SU-DHL-6 (cell line): ENCODE measurements around the gene IQCH.

Source experiments
- H2AFZ ChIP-seq: fragments of 200-600 bp; sonication (generic); 2 replicates; pipeline ENCODE4 v1.6.1; 2014; ENCODE audit warnings: low read depth, mild to moderate bottlenecking, moderate library complexity, mixed read lengths, antibody characterized with exemption, low read length; ENCODE audit not compliant: severe bottlenecking
- H3F3A ChIP-seq: fragments of 200-600 bp; shearing (Covaris generic); 2 replicates; pipeline ENCODE4 v1.6.0; 2016; ENCODE audit warnings: antibody characterized with exemption, mild to moderate bottlenecking; ENCODE audit not compliant: insufficient read depth
- H3K27ac ChIP-seq: fragments of 200-600 bp; sonication (generic); 2 replicates; pipeline ENCODE4 v1.5.1; 2016; ENCODE audit warnings: low read depth, mild to moderate bottlenecking, low read length, moderate library complexity, mixed read lengths
- H3K27me3 ChIP-seq: fragments of 200-600 bp; sonication (generic), shearing (Covaris generic); 2 replicates; pipeline ENCODE4 v1.6.0; 2014; ENCODE audit warnings: mild to moderate bottlenecking, low read length
- H3K36me3 ChIP-seq: fragments of 200-600 bp; sonication (generic); 2 replicates; pipeline ENCODE4 v1.6.1; 2014; ENCODE audit warnings: mild to moderate bottlenecking, low read length, mixed read lengths
- H3K4me2 ChIP-seq: fragments of 300-600, 200-600 bp; shearing (Covaris generic), sonication (generic); 2 replicates; pipeline ENCODE4 v1.6.0; 2014; ENCODE audit warnings: low read length, low read depth, mild to moderate bottlenecking; ENCODE audit not compliant: poor library complexity, severe bottlenecking
- H3K4me3 ChIP-seq: fragments of 200-600 bp; sonication (generic); 2 replicates; pipeline ENCODE4 v1.5.1; 2014; ENCODE audit warnings: antibody characterized with exemption, low read length, mild to moderate bottlenecking, mixed read lengths; ENCODE audit not compliant: insufficient read depth, poor library complexity, severe bottlenecking
- H3K79me2 ChIP-seq: fragments of 200-600 bp; sonication (generic); 2 replicates; pipeline ENCODE4 v1.6.1; 2014; ENCODE audit warnings: mild to moderate bottlenecking, low read length, moderate library complexity; ENCODE audit not compliant: insufficient read depth
- H3K9ac ChIP-seq: fragments of 200-600 bp; sonication (generic); 2 replicates; pipeline ENCODE4 v1.7.0; 2014; ENCODE audit warnings: mild to moderate bottlenecking, low read length
- H3K9me2 ChIP-seq: fragments of 200-600 bp; sonication (generic); replicated peaks from 2 replicates; pipeline ENCODE4 v1.6.1; 2014; ENCODE audit warnings: low read length; ENCODE audit not compliant: insufficient read depth
- H3K9me3 ChIP-seq: fragments of 200-600 bp; sonication (generic); 2 replicates; pipeline ENCODE4 v1.6.1; 2014; ENCODE audit warnings: low read length, mixed read lengths; ENCODE audit not compliant: insufficient read depth
- H4K20me1 ChIP-seq: fragments of 200-600 bp; sonication (generic); 2 replicates; pipeline ENCODE4 v1.6.1; 2014; ENCODE audit warnings: low read depth, mild to moderate bottlenecking, antibody characterized with exemption, low read length, moderate library complexity, mixed read lengths
- EZH2phosphoT487 ChIP-seq: fragments of 200-600 bp; sonication (generic), shearing (Covaris generic); conservative IDR thresholded peaks from 2 replicates; pipeline ENCODE4 v1.6.1; 2018; ENCODE audit warnings: mild to moderate bottlenecking, antibody characterized with exemption, low read length, moderate library complexity, mixed read lengths
- TF ChIP-seq, protein P1 (sequence below): fragments of 200-600 bp; sonication (generic); IDR thresholded peaks from one replicate; pipeline ENCODE4 v1.5.1; 2017; ENCODE audit warnings: antibody characterized with exemption, mild to moderate bottlenecking, low read length, moderate library complexity; ENCODE audit not compliant: insufficient read depth, poor library complexity, severe bottlenecking

The IQCH gene

GRCh38 chr15:67403428-67404154 lies 149.0 kb downstream of the IQCH start:
- no peaks in the 10 kb centered on the region for H3K9me2 ChIP-seq
- TF ChIP-seq EZH2phosphoT487: no peak
- TF ChIP-seq, protein P1, sequence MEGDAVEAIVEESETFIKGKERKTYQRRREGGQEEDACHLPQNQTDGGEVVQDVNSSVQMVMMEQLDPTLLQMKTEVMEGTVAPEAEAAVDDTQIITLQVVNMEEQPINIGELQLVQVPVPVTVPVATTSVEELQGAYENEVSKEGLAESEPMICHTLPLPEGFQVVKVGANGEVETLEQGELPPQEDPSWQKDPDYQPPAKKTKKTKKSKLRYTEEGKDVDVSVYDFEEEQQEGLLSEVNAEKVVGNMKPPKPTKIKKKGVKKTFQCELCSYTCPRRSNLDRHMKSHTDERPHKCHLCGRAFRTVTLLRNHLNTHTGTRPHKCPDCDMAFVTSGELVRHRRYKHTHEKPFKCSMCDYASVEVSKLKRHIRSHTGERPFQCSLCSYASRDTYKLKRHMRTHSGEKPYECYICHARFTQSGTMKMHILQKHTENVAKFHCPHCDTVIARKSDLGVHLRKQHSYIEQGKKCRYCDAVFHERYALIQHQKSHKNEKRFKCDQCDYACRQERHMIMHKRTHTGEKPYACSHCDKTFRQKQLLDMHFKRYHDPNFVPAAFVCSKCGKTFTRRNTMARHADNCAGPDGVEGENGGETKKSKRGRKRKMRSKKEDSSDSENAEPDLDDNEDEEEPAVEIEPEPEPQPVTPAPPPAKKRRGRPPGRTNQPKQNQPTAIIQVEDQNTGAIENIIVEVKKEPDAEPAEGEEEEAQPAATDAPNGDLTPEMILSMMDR: no peak
- no peak overlapping the region for H3K9ac ChIP-seq
- H3K9me3 ChIP-seq: no peaks in the 10 kb centered on the region
- no peak overlapping the region for H2AFZ ChIP-seq
- H3K27me3 ChIP-seq: no peaks in the 10 kb centered on the region
- no peak overlapping the region for H3K4me3 ChIP-seq
- H3K36me3 ChIP-seq: no peaks in the 10 kb centered on the region
- no peaks in the 10 kb centered on the region for H4K20me1 ChIP-seq
- H3K79me2 ChIP-seq: no peaks in the 10 kb centered on the region
- no peak overlapping the region for H3K27ac ChIP-seq
- no peak overlapping the region for H3K4me2 ChIP-seq
- no peaks in the 10 kb centered on the region for H3F3A ChIP-seq

- TF ChIP-seq EZH2phosphoT487: no peak
- TF ChIP-seq, protein P1: no peak
- Histone ChIP-seq H3K9ac (no peak overlapping the region), H3K9me3 (no peaks in the 10 kb centered on the region), H2AFZ (no peak overlapping the region), H3K27ac (no peak overlapping the region), H3K9me2 (no peaks in the 10 kb centered on the region), H3K36me3 (no peaks in the 10 kb centered on the region), H3K4me3 (no peak overlapping the region), H3K4me2 (no peak overlapping the region), H3K79me2 (no peaks in the 10 kb centered on the region), H3K27me3 (no peaks in the 10 kb centered on the region), H4K20me1 (no peaks in the 10 kb centered on the region), H3F3A (no peaks in the 10 kb centered on the region)
These were observed 150.9 kb downstream of the IQCH start for GRCh38 chr15:67405208-67406191.

DNA sequence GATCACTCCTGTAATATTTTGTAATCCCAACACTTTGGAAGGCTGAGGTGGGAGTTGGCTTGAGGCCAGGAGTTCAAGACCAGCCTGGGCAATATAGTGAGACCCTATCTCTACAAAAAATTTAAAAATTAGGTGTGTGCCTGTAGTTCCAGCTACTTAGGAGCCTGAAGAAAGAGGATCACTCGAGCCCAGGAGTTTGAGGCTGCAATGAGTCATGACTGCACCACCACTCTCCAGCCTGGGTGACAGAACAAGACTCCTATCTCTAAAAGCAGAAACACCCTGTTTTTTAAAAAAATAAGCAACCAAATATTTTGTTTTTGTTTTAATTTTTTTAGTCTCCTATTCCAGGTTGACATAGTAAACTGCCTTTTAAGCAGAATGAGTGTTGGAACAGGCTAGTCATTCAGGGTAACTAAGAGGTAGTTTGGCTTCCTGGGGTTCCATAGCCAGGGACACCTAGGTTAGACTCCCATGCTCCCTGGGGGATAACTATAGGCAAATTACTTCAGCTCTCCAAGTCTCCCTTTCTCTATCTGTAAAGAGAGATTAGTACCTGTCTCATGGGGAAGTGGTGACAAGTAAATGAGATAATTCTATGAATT lies 151.8 kb downstream of the IQCH start:
- Histone ChIP-seq H3K9ac (no peak overlapping the region), H3K27ac (no peak overlapping the region), H3K9me3 (no peaks in the 10 kb centered on the region), H2AFZ (no peak overlapping the region), H3K9me2 (no peaks in the 10 kb centered on the region), H3K79me2 (no peaks in the 10 kb centered on the region), H3K36me3 (no peaks in the 10 kb centered on the region), H3K27me3 (no peaks in the 10 kb centered on the region), H3K4me2 (no peak overlapping the region), H3F3A (no peaks in the 10 kb centered on the region), H4K20me1 (no peaks in the 10 kb centered on the region), H3K4me3 (no peak overlapping the region)
- TF ChIP-seq EZH2phosphoT487: no peak
- TF ChIP-seq, protein P1: no peak
